GM21515 (cell line): ENCODE results near the gene PER1.

ENCODE experiments used
- ATAC-seq: cut with Tn5 transposase; IDR thresholded peaks from one replicate; pipeline ENCODE4 v1.9.1; 2021; ENCODE audit not compliant: unreplicated experiment

Gene PER1

GRCh38 chr17:8142158-8142886 lies 9.9 kb downstream of the PER1 start:
- no peak for ATAC-seq

- no peak for ATAC-seq
Measured at GRCh38 chr17:8141741-8142140, 10.5 kb downstream of the PER1 start.

- no peak for ATAC-seq
Measured at GRCh38 chr17:8141045-8141444, 11.2 kb downstream of the PER1 start.

GRCh38 chr17:8140065-8141029 lies 11.9 kb downstream of the PER1 start:
- no peak for ATAC-seq

GRCh38 chr17:8138672-8139371 lies 13.4 kb downstream of the PER1 start:
- peak; percentile 70 for ATAC-seq

- ATAC-seq: no peak
Measured at GRCh38 chr17:8138374-8138671, 13.9 kb downstream of the PER1 start.

GRCh38 chr17:8137645-8138373 lies 14.4 kb downstream of the PER1 start:
- ATAC-seq: no peak

GRCh38 chr17:8133941-8134340 lies 18.3 kb downstream of the PER1 start:
- ATAC-seq: no peak

- ATAC-seq: no peak
Measured at GRCh38 chr17:8133399-8133798, 18.8 kb downstream of the PER1 start.

- no peak for ATAC-seq
Measured at GRCh38 chr17:8131844-8132441, 20.3 kb downstream of the PER1 start.

- no peak for ATAC-seq
Measured at GRCh38 chr17:8128125-8128784, 23.9 kb downstream of the PER1 start.

GRCh38 chr17:8126491-8127066 lies 25.6 kb downstream of the PER1 start:
- ATAC-seq: no peak

GRCh38 chr17:8125947-8126490 lies 26.2 kb downstream of the PER1 start:
- no peak for ATAC-seq

- ATAC-seq: no peak
Measured at GRCh38 chr17:8125154-8125946, 26.9 kb downstream of the PER1 start.

GRCh38 chr17:8124350-8125153 lies 27.7 kb downstream of the PER1 start:
- ATAC-seq: no peak

- ATAC-seq: no peak
Measured at GRCh38 chr17:8123695-8124349, 28.4 kb downstream of the PER1 start, which contains the start of gene HES7. Gene HES7, minus strand, starts transcription at chr17:8124106. Its CDS starts 22 bp downstream, at chr17:8124084.
